ENCODE measurements around the gene ZNF212.

The ZNF212 gene

DNA sequence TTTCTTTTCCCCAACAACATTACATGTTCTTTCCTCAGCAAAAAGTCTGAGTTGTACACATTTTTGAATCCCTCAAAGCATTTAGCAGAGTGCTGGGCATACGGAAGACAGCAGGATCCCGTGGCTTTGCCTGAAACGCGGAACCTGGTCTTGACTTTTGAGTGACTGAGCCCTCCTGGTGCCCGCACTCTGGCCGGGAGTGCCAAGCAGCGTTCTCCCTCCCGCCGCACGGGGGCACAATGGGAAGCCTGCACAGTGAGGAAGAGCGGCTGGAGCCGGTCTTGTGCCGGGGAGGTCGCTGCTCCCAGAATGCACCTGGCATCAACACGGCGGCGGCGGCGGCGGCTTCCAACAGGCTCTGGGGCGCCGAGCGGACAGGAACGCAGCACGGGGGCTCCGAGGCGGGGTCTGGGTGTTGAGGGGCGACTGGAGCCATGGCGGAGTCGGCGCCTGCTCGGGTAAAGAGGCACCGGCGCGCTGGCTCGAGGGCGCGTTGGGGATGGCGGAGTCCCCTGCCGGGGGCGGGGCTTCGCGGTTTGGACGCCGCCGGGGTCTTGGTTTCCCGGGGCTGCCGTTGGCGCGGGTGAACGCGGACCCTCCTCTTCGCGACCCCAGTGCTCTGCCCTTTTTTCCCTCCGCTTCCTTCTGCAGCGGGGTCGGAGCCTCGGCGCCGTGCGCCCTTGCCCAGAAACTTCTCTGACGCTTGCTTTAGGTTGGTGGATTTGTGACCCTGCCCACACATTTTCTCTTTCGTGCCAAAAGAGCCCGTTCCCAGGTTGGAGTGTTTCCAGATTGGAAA lies at the start of gene ZNF212:
TSS of gene ZNF212 (plus strand) at position 307 of the 799 bp plus-strand sequence. CDS start at position 435, 128 bp downstream.
- FAIRE-seq (peak; percentile 85), DNase-seq (ENCODE audit: extremely low spot score, insufficient read length, low read depth) (peak; percentile 92)

DNA sequence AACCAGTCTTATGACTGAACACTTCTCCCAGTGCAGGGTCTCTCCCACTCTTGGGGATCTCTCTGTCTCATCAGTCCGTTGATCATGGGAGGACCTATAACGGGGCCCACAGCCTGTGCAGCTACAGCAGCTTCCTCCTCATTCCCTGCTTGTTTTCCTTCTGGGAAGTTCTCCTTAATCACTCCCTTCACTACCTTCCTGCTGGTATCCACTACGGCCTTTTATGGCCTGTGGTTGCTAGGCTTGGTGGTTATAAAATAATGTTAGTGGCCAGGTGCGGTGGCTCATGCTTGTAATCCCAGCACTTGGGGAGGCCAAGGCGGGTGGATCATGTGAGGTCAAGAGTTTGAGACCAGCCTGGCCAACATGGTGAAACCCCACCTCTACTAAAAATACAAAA lies 47.6 kb upstream of the ZNF212 start:
- FAIRE-seq, result no peak

DNA sequence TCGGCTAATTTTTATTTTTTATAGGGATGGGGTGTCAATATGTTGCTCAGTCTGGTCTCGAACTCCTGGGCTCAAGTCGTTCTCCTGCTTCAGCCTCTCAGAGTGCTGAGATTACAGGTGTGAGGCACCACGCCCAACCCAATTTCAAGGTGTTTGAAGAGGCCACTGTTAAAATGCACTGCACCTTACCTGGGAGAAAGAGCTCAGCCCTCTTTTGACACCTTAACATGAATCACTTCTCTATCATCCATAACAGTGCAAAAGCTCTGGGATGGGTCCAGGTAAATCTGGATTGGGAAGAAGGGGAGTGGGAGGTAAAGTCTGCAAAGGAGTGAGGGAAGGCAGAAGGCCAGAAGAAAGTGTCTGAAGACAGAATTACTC lies 44.7 kb upstream of the ZNF212 start:
- no peak for DNase-seq (ENCODE audit: extremely low spot score, insufficient read length, low read depth)
- no peak for FAIRE-seq

More for the DNA sequence above, 47.6 kb upstream of the ZNF212 start:
- DNase-seq (ENCODE audit: extremely low spot score, insufficient read length, low read depth), result no peak

DNA sequence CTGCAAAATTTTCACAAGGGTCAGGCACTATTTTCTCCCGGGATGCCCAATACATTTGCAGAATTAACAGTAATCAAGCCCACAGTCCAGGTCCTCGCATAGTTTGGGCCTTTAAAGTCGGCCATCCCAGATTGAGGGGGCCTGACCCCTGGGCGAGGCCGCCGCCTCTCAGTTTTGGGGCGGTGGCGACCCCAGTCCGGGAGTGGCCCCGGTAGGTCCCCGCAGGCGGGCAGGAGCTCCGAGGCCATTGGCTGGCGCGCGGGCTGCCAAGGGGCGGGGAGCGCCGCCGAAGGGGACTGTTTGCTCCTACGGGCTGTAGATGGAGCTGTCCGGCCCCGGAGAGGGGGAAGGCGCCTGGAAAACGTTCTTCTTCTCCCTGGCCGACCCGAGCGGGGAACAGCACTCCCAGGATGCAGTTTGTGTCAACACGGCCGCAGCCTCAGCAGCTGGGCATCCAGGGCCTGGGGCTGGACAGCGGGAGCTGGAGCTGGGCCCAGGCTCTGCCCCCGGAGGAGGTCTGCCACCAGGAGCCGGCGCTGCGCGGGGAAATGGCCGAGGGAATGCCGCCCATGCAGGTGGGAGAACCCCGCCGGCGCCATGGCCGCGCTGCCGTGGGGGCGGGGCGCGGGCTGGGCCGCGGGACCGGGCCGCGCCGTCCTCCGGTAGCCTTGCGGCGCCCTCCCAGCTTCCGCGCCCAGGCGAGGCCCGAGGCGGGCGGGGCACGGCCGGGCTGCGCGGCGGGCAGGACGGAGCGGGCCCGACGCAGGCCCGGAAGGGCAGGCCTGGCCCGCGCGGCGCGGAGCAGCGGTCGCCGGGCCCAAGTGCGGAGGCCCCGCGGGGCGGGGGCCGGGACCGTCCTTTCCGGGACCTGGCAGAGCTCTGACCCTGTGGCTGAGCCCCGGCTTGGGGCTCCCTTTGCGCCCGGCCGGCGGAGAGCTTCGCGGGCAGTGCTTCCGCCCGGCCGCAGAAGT lies 44.0 kb upstream of the ZNF212 start, which contains the start of gene ZNF282:
TSS of gene ZNF282 (plus strand) at position 367 of the 971 bp plus-strand sequence. CDS start at position 411, 44 bp downstream.
- DNase-seq (ENCODE audit: extremely low spot score, insufficient read length, low read depth) (peak; percentile 91), FAIRE-seq (peak; percentile 56)

DNA sequence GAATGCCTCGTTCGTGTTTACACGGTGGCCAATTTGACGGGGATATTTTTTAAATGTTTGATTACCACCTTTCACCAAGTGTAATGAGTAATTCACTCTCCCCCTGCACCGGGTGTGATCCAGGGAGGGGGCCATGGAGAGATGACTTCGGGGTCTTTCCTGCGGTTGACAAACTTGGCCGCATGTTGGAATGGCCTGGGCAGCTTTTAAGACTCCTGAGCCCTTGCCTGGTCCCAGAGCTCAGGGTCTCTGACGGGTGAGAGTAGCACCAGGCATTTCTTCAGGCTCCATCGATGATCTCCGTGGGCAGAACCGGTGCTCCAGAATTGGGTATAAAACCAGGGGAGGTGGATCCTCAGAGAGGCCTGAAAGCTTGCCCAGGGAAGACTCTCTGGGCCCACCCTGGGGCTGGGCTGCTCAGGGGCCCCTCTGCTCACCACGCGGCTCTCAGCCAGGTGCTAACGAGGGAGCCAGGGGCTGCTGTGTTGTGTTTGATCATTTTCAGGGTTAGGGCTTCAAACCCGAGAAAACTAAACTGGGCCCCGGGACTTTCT lies 43.2 kb upstream of the ZNF212 start:
- DNase-seq (ENCODE audit: extremely low spot score, insufficient read length, low read depth) (no peak), FAIRE-seq (no peak)

DNA sequence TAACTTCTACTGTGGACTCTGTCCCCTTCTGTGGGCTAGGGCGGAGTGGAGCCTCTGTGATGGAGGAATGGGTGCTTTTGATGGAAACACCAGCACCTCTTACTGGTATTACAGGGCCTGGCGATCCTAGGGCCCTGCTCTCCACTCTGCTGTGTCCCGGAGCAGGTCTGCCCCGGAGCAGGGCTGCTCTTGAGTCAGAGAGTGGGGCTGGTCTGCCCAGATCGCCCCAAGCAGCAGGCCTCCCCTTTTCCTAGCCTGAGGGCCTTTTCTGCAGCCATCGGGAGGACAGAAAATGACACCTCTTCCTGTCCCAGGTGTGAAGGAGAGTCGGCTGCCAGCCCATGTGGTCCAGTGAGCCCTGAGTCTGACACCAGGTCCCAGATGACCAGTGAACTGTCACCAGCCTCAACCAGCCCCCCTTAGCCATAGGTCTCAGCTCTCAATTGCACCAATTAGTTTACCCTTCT lies 42.7 kb upstream of the ZNF212 start:
- no peak for FAIRE-seq
- no peak for DNase-seq (ENCODE audit: extremely low spot score, insufficient read length, low read depth)

DNA sequence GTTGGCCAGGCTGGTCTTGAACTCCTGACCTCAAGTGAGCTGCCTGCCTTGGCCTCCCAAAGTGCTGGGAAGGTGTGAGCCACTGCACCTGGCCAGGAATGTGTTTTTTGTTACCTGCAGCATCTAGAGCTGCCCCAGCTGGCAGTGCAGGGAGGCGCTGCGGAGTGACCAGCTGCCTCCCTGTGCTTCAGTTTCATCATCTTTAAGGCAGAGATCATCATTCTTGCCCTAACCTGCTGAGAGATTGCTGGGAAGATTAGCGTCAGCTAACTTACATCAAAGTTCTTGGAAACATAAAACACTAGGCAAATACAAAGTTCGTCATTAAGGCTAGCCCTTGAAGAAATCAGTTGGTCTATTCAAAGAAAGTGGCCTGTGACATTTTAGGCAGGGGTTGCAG lies 41.8 kb upstream of the ZNF212 start:
- no peak for FAIRE-seq

DNA sequence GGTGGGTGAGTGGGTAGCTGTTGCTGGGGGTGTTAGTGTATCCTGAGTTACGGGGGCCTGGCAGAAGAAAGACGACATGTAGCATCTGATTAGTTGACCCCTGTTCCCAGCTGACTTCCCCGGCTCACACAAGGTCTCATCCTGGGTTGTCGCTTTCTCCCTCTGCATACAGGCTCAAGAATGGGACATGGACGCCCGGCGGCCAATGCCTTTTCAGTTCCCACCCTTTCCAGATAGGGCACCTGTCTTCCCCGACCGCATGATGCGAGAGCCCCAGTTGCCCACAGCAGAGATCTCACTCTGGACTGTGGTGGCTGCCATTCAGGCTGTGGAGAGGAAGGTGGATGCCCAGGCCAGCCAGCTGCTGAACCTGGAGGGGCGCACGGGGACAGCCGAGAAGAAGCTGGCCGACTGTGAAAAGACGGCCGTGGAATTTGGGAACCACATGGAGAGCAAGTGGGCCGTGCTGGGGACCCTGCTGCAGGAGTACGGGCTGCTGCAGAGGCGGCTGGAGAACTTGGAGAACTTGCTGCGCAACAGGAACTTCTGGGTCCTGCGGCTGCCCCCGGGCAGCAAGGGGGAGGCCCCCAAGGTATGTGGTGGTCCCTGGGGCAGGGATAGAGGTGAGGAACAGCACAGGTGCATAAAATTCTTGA lies 41.2 kb upstream of the ZNF212 start:
- DNase-seq (ENCODE audit: extremely low spot score, insufficient read length, low read depth) (no peak), FAIRE-seq (no peak)

More for the DNA sequence above, 41.8 kb upstream of the ZNF212 start:
- no peak for DNase-seq (ENCODE audit: extremely low spot score, insufficient read length, low read depth)

DNA sequence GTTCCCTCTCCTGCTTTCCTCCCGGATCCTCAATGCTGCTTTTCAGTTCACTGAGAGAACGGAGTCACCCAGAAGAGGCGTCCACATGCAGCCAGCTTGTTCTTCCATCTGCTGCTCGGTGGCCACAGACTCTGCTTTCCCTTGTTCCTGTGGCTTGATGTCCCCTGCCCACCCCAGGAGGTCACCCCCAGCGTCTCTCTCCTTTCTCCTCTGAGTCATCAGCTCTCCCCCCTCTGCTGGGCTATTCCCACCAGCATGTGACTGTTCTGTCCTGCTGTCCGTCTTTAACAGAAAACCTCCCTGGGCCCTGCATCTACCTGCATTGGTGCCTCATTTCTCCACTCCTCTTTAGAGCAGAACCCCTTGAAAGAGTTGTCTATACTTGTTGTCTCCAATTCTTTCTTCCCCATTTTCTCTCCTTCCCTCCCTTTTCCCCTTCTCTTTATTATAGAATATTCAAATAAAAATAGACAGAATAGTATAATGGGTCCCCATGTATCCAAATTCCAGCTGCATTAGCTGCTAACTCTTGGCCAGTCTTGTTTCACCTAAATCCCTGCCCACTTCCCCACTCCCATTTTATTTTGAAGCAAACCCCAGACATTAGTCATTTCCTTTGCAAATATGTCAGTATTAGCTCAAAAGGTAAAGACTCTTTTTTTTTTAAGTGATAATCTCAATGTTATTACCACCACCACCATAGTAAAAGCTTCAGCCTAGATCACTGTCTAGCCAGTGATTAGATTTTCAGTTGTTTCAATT lies 40.0 kb upstream of the ZNF212 start:
- FAIRE-seq, result no peak
- DNase-seq (ENCODE audit: extremely low spot score, insufficient read length, low read depth), result no peak

DNA sequence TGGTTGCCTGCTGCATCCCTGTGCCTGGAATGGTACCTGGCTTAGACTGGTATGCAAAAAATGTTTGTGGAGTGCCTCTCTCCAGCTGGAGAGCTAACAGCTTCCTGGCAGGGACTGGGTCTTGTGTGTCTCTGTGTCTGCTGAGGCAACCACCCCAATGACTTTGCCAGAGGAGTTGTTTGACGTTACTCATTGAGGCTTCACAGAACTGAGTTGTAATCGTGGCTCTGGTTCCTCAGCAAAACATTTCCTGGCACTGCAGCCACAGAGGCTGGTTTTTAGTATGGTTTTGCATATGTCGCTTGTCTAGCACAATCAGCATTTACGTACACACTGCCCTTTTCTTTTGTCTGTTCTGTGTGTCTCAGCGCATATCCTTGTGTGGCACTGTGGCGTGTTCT lies 36.6 kb upstream of the ZNF212 start:
- no peak for FAIRE-seq
- DNase-seq (ENCODE audit: extremely low spot score, insufficient read length, low read depth), result no peak

DNA sequence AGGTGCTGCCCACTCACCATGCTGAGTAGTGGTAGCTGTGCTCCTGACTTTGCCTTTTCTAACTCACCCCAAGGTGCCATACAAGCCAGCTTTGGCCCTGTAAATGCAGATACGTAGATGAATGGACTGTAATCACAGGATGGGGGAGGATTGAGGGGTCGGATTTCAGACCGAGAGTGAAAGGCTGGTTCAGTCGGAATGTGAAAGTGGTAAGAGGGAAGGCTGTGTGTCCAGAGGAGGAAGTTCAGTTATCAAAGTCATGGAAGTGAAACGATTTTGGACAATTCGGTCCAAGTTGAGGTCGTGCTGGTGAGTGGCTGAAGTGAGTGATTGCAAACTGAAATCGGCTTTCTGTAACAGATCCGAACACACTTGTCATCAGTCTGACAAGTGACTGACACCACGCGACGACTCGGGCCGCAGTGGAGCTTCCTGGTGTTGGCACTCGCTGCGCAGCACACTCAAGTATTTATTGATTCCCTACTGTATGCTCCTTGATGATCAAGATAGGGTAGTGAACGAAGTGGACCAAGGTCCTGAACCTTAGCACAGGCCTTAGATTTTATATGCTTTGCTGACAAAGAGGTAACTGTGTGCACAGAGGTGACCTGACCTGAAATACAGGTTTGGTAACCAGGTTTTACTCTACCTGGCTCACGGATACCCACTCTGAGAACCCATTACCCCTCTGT lies 33.6 kb upstream of the ZNF212 start:
- no peak for DNase-seq (ENCODE audit: extremely low spot score, insufficient read length, low read depth)
- no peak for FAIRE-seq

DNA sequence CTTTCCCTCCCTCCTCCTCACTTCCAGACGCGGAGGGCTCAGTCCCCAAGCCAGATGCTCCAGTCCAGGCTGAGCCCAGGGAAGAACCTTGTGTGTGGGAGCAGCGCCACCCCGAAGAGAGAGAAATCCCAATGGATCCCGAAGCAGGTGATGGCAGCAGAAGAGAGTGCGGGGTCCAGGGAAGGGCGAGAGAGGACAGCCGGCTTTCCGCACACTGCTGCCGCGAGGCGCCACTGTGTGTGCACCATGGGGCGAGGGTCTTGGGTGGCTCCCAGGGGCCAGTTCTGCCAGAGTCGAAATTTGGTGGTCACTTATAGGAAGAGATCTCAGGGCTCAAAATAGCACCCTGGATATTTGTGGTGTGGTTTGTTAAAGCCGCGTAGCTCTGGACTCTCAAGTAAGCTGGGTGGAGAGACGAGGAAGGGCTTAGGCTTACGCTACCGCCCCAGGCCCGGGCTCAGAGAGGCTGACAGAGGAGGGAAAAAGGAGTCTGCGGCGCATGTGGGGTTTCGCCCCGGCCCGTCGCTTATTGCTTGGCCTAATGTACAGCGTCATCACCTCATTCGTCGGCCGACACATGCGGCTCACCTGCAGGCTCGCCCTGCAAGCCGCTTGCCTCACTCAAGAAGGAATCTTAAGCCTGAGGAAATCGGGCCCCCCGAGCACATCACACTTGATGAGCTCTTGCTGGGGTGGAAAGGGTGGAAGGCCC lies 32.0 kb upstream of the ZNF212 start:
- no peak for FAIRE-seq

DNA sequence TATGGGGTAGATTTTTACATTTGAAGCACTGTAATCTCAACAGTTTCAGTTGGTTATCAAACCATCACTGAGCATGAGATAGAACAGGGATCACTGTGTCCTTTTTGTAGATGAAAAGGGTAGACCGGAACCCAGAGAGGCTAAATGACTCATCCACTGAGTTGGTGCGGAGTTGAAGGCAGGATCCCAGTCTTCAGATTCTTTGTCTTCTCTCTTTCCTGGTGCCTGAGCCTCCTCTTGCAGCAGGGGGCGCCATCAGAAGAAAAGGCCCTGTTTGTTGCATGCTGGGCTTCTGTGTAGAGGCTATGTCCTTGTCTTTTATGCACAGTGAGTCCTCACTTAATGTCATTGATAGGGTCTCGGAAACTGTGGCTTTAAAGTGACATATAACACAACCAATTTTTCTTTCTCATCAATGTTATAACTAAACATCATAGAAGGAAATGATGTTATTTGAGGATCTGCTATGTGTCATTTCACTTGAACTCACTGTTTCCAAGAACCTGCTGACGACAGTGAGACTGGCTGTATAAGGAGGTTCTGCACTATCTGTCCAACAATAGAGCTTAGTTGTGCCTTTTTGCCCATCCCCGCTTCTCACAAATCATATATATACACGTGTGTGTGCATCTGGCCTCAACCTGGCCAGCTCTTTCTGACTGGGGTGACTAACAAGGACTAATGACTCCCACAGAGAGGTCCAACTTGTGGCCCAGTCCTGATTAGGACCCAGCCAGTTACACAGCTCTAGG lies 29.8 kb upstream of the ZNF212 start:
- no peak for DNase-seq (ENCODE audit: extremely low spot score, insufficient read length, low read depth)
- FAIRE-seq, result peak; percentile 58

More for the DNA sequence above, 32.0 kb upstream of the ZNF212 start:
- DNase-seq (ENCODE audit: extremely low spot score, insufficient read length, low read depth), result no peak

DNA sequence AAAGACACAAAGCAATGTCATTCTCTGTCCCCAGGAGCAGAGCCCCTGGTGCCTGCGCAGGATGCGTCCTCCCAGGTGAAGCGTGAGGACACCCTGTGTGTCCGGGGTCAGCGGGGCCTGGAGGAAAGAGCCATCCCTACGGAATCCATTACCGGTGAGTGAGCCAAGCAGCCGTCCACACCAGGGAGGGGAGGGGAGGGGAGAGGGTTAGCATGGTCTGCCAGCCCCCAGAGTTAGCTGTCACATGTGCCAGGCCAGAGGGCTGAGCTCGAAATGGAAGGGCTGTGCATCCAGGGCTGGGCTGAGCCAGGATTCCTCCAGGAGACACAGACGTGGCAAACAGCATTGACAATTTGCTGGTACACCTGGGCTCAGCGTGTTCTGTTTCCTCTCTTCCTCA lies 28.9 kb upstream of the ZNF212 start:
- FAIRE-seq (no peak), DNase-seq (ENCODE audit: extremely low spot score, insufficient read length, low read depth) (no peak)

DNA sequence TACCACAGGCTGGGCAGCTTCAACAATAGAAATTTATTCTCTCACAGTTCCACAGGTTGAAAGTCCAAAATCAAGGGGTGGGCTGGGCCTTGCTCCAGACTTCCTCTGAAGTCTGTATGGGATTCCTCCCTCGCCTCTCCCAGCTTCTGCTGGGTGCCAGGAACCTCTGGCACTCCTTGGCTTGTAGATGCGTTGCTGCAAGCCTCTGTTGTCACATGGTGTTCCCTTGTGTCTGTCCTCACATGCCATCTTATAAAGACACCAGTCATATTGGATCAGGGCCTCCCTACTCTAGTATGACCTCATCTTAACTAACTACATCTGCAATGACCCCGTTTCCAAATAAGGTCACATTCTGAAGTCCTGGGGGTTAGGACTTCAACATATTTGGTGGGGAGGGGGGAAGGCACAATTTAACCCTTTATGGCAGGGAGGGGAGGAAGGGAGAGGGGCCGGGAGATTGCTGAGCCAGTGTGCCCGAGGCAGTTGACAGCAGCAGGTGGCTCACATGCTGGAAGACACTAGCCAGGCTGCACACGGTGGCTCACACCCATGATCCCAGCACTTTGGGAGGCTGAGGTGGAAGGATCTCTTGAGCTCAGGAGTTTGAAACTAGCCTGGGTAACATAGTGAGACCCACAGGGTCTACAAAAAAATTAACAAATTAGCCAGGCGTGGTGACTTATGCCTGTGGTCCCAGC lies 25.3 kb upstream of the ZNF212 start:
- DNase-seq (ENCODE audit: extremely low spot score, insufficient read length, low read depth) (no peak), FAIRE-seq (no peak)

DNA sequence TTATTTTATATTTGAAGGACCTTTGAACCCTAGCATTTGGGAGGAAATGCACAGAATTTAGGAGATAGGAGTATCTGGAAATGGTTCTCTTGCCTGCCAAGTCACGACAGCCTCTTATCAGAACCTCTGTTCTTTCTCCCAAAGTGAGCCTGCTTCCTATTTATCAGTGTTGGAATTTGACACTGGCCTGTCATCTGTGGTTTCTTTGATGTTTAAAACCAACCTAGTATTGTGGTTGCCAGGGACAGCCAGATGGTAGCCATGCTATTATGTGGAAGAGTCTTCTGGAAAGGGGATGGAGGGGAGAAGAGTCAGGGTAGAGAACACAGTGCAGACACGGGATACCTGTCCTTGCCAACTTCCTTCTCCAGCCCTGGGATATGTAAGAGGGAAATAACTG lies 23.0 kb upstream of the ZNF212 start:
- FAIRE-seq, result no peak
- no peak for DNase-seq (ENCODE audit: extremely low spot score, insufficient read length, low read depth)

DNA sequence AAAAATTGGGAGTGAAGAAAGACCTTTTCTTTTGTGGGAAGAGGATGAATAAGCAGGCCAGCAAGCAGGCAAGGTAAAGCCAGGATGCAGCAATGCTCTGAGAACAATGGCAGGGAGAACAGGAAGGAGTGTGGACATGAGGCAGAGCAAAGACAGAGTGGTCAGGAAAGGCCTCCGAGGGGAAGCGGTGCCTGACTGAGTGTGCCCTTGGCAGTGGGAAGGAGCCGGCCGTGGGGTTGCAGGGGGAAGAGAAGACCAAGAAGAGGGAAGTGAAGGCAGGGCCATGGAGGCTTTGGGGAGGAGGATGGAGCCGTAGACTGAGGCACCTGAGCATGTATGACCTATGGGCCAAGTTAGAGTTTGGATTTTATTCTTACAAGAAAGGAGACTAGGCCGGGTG lies 21.9 kb upstream of the ZNF212 start:
- no peak for FAIRE-seq
- no peak for DNase-seq (ENCODE audit: extremely low spot score, insufficient read length, low read depth)
